RWPE2 (cell line): ENCODE results near the gene RPS6KC1.
"Not testable (repeated sequence)": the region's sequence is repeated elsewhere in the genome, so short reads cannot be mapped to it uniquely, and the experiment has no call there.

Source experiments
- ATAC-seq: fragments of 200-7000 bp; cut with Tn5 transposase; 3 replicates; pipeline ENCODE4 v1.9.1; 2021; ENCODE audit warnings: low read depth
- DNase-seq: peaks from one replicate; pipeline ENCODE4 v3.0.0-alpha.2; 2020; ENCODE audit warnings: low spot score
- H3K27ac ChIP-seq: fragments of 450-650 bp; 2 replicates; pipeline ENCODE4 v1.5.1; 2017; ENCODE audit warnings: mild to moderate bottlenecking; ENCODE audit not compliant: poor library complexity, severe bottlenecking
- H3K27me3 ChIP-seq: fragments of 250-450 bp; sonication (Bioruptor Pico); 2 replicates; pipeline ENCODE4 v1.5.1; 2021; ENCODE audit warnings: mild to moderate bottlenecking, moderate library complexity; ENCODE audit not compliant: insufficient read depth, poor library complexity, severe bottlenecking
- H3K36me3 ChIP-seq: fragments of 250-450 bp; sonication (Bioruptor Pico); 2 replicates; pipeline ENCODE4 v1.5.1; 2020; ENCODE audit warnings: low read depth, mild to moderate bottlenecking, moderate library complexity
- H3K4me1 ChIP-seq: fragments of 250-450 bp; sonication (Bioruptor Pico); 2 replicates; pipeline ENCODE4 v1.5.1; 2021; ENCODE audit warnings: mild to moderate bottlenecking, moderate library complexity; ENCODE audit not compliant: insufficient read depth, poor library complexity, severe bottlenecking
- H3K4me3 ChIP-seq: fragments of 250-450 bp; sonication (Bioruptor Pico); 2 replicates; pipeline ENCODE4 v1.5.1; 2021; ENCODE audit warnings: mild to moderate bottlenecking, moderate library complexity; ENCODE audit not compliant: severe bottlenecking
- H3K9me3 ChIP-seq: fragments of 250-450 bp; sonication (Bioruptor Pico); 2 replicates; pipeline ENCODE4 v1.5.1; 2021; ENCODE audit warnings: mild to moderate bottlenecking, moderate library complexity; ENCODE audit not compliant: severe bottlenecking
- CTCF ChIP-seq: fragments of 450-650 bp; IDR thresholded peaks from one replicate; pipeline ENCODE4 v1.5.1; 2017; ENCODE audit warnings: mild to moderate bottlenecking, moderate library complexity; ENCODE audit not compliant: poor library complexity, severe bottlenecking

Gene RPS6KC1

GRCh38 chr1:213295860-213296259 is 244.8 kb downstream of the RPS6KC1 start:
- TF ChIP-seq CTCF: no peak
- no peaks in the 10 kb centered on the region for H3K36me3 ChIP-seq
- H3K9me3 ChIP-seq: no peaks in the 10 kb centered on the region
- no peak overlapping the region for H3K4me3 ChIP-seq
- no peaks in the 10 kb centered on the region for H3K4me1 ChIP-seq
- no peak overlapping the region for H3K27ac ChIP-seq
- no peaks in the 10 kb centered on the region for H3K27me3 ChIP-seq
- ATAC-seq (no peak), DNase-seq (no peak)

- H3K36me3 ChIP-seq: no peaks in the 10 kb centered on the region
- H3K9me3 ChIP-seq: no peaks in the 10 kb centered on the region
- no peak overlapping the region for H3K27ac ChIP-seq
- no peak for TF ChIP-seq CTCF
- H3K4me1 ChIP-seq: no peaks in the 10 kb centered on the region
- H3K4me3 ChIP-seq: no peak overlapping the region
- DNase-seq: no peak
- ATAC-seq: no peak
- H3K27me3 ChIP-seq: no peaks in the 10 kb centered on the region
These were observed 245.5 kb downstream of the RPS6KC1 start for GRCh38 chr1:213296558-213296957.

GRCh38 chr1:213297021-213297420 is 246.0 kb downstream of the RPS6KC1 start:
- H3K4me3 ChIP-seq: no peak overlapping the region
- no peak overlapping the region for H3K27ac ChIP-seq
- H3K9me3 ChIP-seq: no peaks in the 10 kb centered on the region
- no peaks in the 10 kb centered on the region for H3K27me3 ChIP-seq
- ATAC-seq (no peak), DNase-seq (no peak)
- no peak for TF ChIP-seq CTCF
- H3K36me3 ChIP-seq: no peaks in the 10 kb centered on the region
- no peaks in the 10 kb centered on the region for H3K4me1 ChIP-seq

GRCh38 chr1:213300433-213300832 is 249.4 kb downstream of the RPS6KC1 start:
- H3K27me3 ChIP-seq: no peaks in the 10 kb centered on the region
- H3K4me3 ChIP-seq: no peak overlapping the region
- no peak overlapping the region for H3K27ac ChIP-seq
- no peak for TF ChIP-seq CTCF
- H3K36me3 ChIP-seq: no peaks in the 10 kb centered on the region
- H3K4me1 ChIP-seq: no peaks in the 10 kb centered on the region
- DNase-seq (no peak), ATAC-seq (no peak)
- no peaks in the 10 kb centered on the region for H3K9me3 ChIP-seq

GRCh38 chr1:213301524-213301923 is 250.5 kb downstream of the RPS6KC1 start:
- H3K4me3 ChIP-seq, DNase-seq, H3K4me1 ChIP-seq, H3K27ac ChIP-seq, ATAC-seq, H3K27me3 ChIP-seq, H3K9me3 ChIP-seq, H3K36me3 ChIP-seq: not testable (repeated sequence)

- Histone ChIP-seq H3K36me3 (no peaks in the 10 kb centered on the region), H3K27me3 (no peaks in the 10 kb centered on the region), H3K4me3 (no peak overlapping the region), H3K4me1 (no peaks in the 10 kb centered on the region), H3K9me3 (no peaks in the 10 kb centered on the region), H3K27ac (no peak overlapping the region)
- TF ChIP-seq CTCF: no peak
- ATAC-seq: no peak; the same call in 2 of the 3 replicates
- DNase-seq: no peak
These were observed 252.2 kb downstream of the RPS6KC1 start for GRCh38 chr1:213303286-213303685.
